ENCODE measurements around the gene DNAJB4.

The DNAJB4 gene

GRCh38 chr1:78038071-78038470 lies 33.3 kb downstream of the DNAJB4 start:
- DNase-seq (ENCODE audit: low read depth) = no peak

- DNase-seq (ENCODE audit: low read depth) = no peak
Measured at GRCh38 chr1:78038491-78038939, 33.8 kb downstream of the DNAJB4 start.

GRCh38 chr1:78040484-78041089 lies 35.8 kb downstream of the DNAJB4 start:
- DNase-seq (ENCODE audit: low read depth) = no peak

- DNase-seq (ENCODE audit: low read depth) = no peak
Measured at GRCh38 chr1:78043436-78043835, 38.7 kb downstream of the DNAJB4 start.

- DNase-seq (ENCODE audit: low read depth) = no peak
Measured at GRCh38 chr1:78044796-78045562, 40.2 kb downstream of the DNAJB4 start.

DNA sequence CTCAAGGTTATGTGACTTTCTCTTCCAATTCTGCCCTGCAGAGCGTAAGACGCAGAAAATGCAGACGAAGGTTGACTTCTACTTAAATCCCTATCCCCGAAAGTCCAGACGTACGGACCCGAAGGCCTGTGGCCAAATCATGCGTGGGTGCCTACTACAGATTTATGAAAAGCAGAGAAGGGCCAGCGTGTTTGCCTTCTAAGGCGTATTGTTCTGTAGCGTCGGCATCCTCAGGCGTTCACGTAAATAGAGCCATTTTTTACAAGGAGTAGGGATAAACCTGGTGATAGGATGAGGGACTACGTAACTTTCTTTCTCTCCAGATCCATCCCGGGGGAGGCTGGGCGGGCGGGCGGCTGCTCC lies 40.8 kb downstream of the DNAJB4 start:
- DNase-seq (ENCODE audit: low read depth) = no peak

DNA sequence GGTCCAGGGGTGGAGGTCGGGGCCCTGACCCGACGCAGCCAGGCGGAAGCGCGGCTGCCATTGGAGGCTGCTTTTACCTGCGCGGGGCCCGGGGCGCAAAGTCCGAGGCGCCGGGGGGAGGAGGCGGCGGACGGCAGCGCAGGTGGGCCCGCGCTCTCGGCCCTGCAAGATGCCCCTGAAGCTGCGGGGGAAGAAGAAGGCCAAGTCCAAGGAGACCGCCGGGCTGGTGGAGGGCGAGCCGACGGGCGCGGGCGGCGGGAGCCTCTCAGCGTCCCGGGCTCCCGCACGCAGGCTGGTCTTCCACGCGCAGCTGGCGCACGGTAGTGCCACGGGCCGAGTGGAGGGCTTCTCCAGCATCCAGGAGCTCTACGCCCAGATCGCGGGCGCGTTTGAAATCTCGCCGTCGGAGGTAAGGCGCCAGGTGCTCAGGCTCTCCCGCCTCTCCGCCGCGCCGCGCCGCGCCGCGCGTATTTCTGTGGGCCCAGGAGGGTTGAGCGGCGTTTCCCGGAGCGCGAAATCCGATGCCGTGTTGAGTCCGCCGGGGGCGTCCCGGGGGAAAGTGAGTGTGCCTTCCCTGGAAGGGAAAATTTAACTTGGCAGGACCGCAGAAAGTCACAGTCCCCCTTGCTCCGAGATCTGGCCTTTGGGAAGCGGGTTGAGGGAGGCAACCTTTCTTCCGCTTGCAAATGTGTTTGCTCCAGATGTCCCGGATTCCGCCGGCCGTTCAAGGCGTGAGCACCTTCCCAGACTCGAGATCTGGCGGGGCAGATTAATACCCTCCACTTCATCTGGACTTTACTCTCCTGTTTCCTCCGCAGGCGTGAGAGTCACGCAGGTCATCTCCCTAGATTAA lies 41.4 kb downstream of the DNAJB4 start, which contains the start of gene GIPC2:
GIPC2 (plus strand) TSS at position 41 of the 853 bp plus-strand sequence; CDS start at position 170, 129 bp downstream.
- DNase-seq (ENCODE audit: low read depth) = no peak

DNA sequence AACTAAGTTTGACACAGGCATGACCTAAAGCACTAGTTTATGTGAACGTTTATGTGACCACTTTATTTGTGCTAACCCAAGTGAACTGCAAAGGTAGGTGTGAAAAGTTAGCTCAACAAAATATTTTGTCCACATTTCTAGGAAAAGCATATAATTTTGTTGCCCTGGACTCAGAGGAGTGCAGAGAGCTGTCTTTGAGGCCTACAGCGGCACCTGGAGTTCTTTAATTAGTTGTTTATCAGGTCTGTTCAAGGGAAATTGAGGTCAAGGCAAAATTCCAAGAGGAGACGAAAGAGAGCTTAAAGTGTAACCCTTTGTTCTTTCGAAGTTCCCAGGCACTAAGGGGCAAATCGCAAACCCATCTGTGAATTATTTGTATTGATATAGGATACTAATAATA lies 42.4 kb downstream of the DNAJB4 start:
- DNase-seq (ENCODE audit: low read depth) = no peak

DNA sequence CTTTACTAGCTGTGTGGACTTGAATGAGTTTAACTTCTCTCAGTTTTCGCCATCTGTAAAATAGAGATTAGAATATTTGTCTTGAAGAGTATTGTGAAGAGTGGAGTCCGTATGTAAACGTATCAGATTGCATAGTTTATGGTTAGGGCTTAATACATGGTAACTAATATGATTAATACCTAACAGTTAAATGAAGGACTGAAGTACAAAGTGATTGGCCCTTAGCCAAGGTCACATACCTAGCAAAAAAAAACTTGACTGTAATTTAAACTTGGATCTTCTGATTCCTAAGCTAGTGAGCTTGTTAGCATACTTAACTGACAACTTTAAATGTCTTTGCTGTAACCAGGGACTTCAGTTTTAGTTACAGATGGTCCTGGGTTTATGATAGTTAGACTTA lies 42.9 kb downstream of the DNAJB4 start:
- no peak for DNase-seq (ENCODE audit: low read depth)

- no peak for DNase-seq (ENCODE audit: low read depth)
Measured at GRCh38 chr1:78048446-78048845, 43.7 kb downstream of the DNAJB4 start.

DNA sequence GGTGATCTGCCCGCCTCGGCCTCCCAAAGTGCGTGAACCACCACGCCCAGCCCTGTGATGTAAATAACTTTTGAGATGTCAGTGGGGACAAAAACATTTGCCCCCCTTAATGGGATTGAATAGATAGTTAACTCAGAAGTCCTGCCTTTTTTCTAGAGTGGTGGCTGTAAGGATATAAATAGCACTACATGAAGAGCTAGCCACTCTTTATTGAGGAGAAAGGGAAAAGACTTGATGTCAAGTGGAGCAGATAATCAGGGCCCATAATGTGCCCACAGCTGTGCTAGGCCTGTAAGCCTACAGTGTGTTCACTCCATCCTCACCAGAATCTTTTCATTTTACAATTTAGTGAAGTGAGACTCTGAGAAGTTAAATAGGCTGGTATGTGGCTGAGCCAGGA lies 44.7 kb downstream of the DNAJB4 start:
- no peak for DNase-seq (ENCODE audit: low read depth)

- DNase-seq (ENCODE audit: low read depth) = no peak
Measured at GRCh38 chr1:78051005-78051404, 46.3 kb downstream of the DNAJB4 start.

- DNase-seq (ENCODE audit: low read depth) = no peak
Measured at GRCh38 chr1:78052685-78053405, 48.1 kb downstream of the DNAJB4 start.

- no peak for DNase-seq (ENCODE audit: low read depth)
Measured at GRCh38 chr1:78053498-78053897, 48.8 kb downstream of the DNAJB4 start.

DNA sequence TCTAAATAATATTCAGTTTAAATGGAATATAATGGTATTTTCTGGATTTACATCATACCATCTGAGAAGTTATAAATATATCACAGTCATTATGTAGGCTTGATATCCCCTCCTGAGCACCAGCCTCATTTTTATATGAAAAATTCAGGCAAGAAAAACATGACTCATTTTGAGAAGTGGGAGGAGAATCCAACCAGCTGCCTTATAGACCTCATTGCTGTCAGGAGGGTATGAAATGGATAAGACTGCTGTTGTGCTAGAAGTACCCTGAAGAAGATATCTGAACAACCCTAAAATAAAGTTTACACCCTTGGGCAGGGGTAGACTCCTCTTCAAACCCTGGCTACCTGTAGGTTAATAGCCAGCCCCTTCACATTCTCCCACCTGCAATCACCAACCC lies 49.8 kb downstream of the DNAJB4 start:
- DNase-seq (ENCODE audit: low read depth) = no peak

- no peak for DNase-seq (ENCODE audit: low read depth)
Measured at GRCh38 chr1:78054972-78055371, 50.2 kb downstream of the DNAJB4 start.

DNA sequence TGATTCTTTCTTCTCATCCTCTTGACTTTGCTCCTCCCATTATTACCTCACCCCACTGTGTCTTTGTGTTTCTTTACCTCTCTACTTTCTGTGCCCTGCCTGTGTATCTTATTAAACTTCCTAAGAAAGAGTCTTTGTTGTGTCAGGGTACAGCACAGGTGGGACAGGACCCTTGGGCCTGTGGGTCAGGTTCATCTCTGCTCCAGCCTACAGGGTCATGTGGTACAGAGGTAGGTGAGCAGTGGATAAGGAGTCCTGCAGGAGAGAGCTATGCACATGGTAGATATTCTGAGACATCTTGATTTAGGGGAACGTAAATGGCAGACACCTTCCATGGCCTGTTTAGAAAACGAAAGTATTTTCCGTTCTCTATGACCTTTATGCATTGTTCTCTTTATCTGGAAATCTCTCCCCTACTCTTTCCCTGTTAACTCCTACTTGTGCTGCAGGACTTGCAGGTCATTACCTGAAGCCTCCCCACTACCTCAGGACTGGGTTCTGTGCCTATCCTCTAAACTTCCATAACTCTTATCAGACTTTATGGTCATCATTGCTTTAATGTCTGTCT lies 50.9 kb downstream of the DNAJB4 start:
- DNase-seq (ENCODE audit: low read depth) = no peak

GRCh38 chr1:78058670-78059069 lies 53.9 kb downstream of the DNAJB4 start:
- no peak for DNase-seq (ENCODE audit: low read depth)

GRCh38 chr1:78060857-78061563 lies 56.3 kb downstream of the DNAJB4 start:
- no peak for DNase-seq (ENCODE audit: low read depth)

GRCh38 chr1:78061825-78062523 lies 57.2 kb downstream of the DNAJB4 start:
- no peak for DNase-seq (ENCODE audit: low read depth)

All from T-helper 22 cell (primary cell).